HL-60 (cell line): ENCODE data around the gene SETDB2.

Experiments used
- DNase-seq, 2 experiments: peaks; one replicate each; pipeline ENCODE4 v3.0.0-alpha.2; 2010 to 2020; ENCODE audit warnings: low read depth in 1 of 2, low spot score in 1 of 2
- H3K27ac ChIP-seq: fragments of 250-450 bp; sonication (Bioruptor Pico); replicated peaks from 2 replicates; pipeline ENCODE4 v1.5.1; 2020; ENCODE audit warnings: mild to moderate bottlenecking, moderate library complexity
- H3K27me3 ChIP-seq: fragments of 250-450 bp; sonication (Bioruptor Pico); 2 replicates; pipeline ENCODE4 v1.5.1; 2021; ENCODE audit warnings: mild to moderate bottlenecking, moderate library complexity; ENCODE audit not compliant: insufficient read depth, poor library complexity, severe bottlenecking
- H3K4me3 ChIP-seq: replicated peaks from 2 replicates; pipeline ENCODE4 v1.5.1; 2011; ENCODE audit warnings: mild to moderate bottlenecking, control low read depth, low read length; ENCODE audit not compliant: insufficient read depth
- GABPA ChIP-seq: IDR thresholded peaks from 2 replicates; pipeline ENCODE4 v1.6.1; 2012; ENCODE audit warnings: low read depth
- POLR2AphosphoS5 ChIP-seq: IDR thresholded peaks from 2 replicates; pipeline ENCODE4 v1.6.1; 2012; ENCODE audit warnings: low read depth
- SPI1 ChIP-seq: IDR thresholded peaks from 2 replicates; pipeline ENCODE4 v1.6.1; 2012; ENCODE audit warnings: low read depth, mild to moderate bottlenecking, borderline replicate concordance
- TF ChIP-seq, protein P1 (sequence below): IDR thresholded peaks from 2 replicates; pipeline ENCODE4 v1.6.1; 2012; ENCODE audit warnings: low read depth; ENCODE audit not compliant: insufficient replicate concordance
- TF ChIP-seq, protein P2 (sequence below): IDR thresholded peaks from one replicate; pipeline ENCODE4 v1.5.1; 2011; ENCODE audit warnings: low read length, control low read depth, inconsistent platforms; ENCODE audit not compliant: insufficient read depth

Gene SETDB2

DNA sequence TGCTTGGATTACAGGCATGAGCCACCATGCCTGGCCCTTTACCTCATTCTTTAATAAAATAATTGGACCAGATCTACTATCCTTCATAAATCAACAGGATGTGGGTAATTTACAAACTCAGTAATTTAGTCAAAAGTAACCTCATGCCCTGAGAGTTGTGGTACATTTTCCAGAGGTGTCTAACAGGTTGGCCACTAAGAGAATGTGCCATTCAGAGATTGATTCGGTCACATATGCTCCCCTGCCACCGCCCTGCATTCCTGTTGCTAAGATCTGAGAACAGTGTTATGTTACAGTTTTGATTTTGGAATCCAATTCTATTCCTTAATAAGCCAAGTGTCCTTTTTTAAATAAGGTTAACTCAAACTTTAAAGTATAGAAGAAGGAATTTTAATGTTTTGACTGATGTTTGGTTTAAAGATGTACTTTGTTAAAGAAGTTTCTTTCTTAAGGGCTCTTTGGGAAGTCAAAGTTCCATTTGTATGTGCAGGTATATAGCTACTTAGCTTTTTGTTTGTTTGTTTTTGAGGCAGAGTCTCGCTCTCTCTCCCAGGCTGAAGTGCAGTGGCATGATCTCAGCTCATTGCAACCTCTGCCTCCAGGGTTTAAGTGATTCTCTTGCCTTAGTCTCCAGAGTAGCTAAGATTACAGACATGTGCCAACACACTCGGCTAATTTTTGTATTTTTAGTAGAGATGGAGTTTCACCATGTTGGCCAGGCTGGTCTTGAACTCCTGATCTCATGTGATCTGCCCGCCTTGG, 80.8 kb downstream of the SETDB2 start:
- Histone ChIP-seq H3K27ac (no peak overlapping the region), H3K4me3 (no peak overlapping the region), H3K27me3 (no peaks in the 10 kb centered on the region)
- DNase-seq, result no peak
- TF ChIP-seq GABPA (no peak), SPI1 (no peak), POLR2AphosphoS5 (no peak)
- TF ChIP-seq, protein P1, sequence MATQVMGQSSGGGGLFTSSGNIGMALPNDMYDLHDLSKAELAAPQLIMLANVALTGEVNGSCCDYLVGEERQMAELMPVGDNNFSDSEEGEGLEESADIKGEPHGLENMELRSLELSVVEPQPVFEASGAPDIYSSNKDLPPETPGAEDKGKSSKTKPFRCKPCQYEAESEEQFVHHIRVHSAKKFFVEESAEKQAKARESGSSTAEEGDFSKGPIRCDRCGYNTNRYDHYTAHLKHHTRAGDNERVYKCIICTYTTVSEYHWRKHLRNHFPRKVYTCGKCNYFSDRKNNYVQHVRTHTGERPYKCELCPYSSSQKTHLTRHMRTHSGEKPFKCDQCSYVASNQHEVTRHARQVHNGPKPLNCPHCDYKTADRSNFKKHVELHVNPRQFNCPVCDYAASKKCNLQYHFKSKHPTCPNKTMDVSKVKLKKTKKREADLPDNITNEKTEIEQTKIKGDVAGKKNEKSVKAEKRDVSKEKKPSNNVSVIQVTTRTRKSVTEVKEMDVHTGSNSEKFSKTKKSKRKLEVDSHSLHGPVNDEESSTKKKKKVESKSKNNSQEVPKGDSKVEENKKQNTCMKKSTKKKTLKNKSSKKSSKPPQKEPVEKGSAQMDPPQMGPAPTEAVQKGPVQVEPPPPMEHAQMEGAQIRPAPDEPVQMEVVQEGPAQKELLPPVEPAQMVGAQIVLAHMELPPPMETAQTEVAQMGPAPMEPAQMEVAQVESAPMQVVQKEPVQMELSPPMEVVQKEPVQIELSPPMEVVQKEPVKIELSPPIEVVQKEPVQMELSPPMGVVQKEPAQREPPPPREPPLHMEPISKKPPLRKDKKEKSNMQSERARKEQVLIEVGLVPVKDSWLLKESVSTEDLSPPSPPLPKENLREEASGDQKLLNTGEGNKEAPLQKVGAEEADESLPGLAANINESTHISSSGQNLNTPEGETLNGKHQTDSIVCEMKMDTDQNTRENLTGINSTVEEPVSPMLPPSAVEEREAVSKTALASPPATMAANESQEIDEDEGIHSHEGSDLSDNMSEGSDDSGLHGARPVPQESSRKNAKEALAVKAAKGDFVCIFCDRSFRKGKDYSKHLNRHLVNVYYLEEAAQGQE, result no peak
- TF ChIP-seq, protein P2, sequence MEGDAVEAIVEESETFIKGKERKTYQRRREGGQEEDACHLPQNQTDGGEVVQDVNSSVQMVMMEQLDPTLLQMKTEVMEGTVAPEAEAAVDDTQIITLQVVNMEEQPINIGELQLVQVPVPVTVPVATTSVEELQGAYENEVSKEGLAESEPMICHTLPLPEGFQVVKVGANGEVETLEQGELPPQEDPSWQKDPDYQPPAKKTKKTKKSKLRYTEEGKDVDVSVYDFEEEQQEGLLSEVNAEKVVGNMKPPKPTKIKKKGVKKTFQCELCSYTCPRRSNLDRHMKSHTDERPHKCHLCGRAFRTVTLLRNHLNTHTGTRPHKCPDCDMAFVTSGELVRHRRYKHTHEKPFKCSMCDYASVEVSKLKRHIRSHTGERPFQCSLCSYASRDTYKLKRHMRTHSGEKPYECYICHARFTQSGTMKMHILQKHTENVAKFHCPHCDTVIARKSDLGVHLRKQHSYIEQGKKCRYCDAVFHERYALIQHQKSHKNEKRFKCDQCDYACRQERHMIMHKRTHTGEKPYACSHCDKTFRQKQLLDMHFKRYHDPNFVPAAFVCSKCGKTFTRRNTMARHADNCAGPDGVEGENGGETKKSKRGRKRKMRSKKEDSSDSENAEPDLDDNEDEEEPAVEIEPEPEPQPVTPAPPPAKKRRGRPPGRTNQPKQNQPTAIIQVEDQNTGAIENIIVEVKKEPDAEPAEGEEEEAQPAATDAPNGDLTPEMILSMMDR, result no peak

DNA sequence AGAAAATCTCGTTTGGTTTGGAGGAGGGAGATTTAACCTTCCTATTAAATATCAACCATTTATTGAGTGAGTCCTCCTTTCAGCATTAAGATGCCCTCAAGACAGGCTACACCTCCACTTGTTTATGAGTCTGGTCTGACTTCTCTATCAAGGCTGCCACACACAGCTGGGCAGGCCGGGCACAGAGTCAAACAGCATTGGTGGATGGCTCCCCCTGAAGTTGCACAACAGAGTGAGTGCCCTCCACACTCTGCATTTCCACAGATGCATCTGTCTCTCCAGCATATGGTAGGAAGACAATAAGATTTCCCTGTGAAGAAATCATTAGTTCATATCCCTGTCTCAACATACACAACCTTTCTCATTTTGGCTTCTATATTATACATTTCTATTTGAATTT, 83.0 kb downstream of the SETDB2 start:
- peak in 1 of 2 experiments; percentile 71 for DNase-seq
- TF ChIP-seq, protein P2, result no peak
- TF ChIP-seq POLR2AphosphoS5, result peak; percentile 38; the same call in 1 of the 2 replicates
- TF ChIP-seq, protein P1, result no peak
- Histone ChIP-seq H3K4me3 (no peak overlapping the region), H3K27ac (no peak overlapping the region), H3K27me3 (no peaks in the 10 kb centered on the region)

DNA sequence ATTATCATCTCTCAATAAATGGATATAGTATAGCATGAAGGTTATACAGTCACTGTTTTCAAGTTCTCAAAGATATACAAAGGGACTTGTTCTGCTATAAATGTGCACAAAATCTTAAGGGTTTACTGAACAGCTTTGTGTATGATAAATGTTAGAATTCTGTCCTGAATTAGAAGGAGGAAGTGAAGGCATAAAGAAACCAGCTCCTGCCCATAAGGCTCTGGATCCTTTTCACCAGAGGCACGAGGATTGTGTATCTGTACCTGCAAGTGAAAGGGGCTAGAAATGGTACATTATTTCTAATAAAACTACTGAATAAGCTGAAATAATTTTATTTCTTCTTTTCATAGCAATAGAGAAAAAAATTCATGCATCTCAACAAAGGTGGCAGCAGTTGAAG, 84.1 kb downstream of the SETDB2 start:
- Histone ChIP-seq H3K27ac (peak overlapping the region; percentile 25), H3K27me3 (no peaks in the 10 kb centered on the region), H3K4me3 (no peak overlapping the region)
- no peak for DNase-seq
- peak; percentile 67; the same call in 1 of the 2 replicates for TF ChIP-seq SPI1
- TF ChIP-seq, protein P1, result no peak
